ENCODE measurements around the gene DGKI. TPM values are rescaled to one million over a fixed set of nuclear protein-coding genes. Genes with fewer than 3 reads are reported as not detected.

DGKI gene
- total RNA-seq, 4 donors from 2014 or later = 0.64 to 1.2 (median 1.00) TPM; not detected in 1

DNA sequence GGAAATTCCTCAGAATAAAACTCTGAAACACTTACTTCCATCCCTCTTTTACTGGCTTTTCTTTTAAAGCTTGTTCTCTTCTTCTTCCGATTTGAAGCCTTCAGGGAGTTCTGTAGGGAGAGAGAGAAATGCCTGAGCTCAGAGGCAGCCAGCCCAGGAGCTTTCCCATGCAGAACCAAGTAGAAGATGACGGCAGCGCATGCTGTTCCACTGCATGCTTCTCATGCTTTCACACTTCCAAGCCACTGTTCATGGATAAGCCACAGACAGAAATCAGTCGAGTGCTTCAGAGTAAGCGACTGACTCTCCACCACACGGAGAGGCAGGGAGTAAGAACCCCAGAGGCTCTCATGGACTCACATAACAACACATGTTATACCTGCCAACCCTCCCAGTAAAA lies 237.3 kb downstream of the DGKI start:
- no peaks in the 10 kb centered on the region for H3K9me3 ChIP-seq
- WGBS, 2 donors (ENCODE audit: low coverage in 1 of 2) = 83 to 92% methylated on average over 3 to 6 of the region's 6 CpGs
- no peak for TF ChIP-seq POLR2A (IDR thresholded peaks at IDR 0.05)
- TF ChIP-seq EP300 (IDR thresholded peaks at IDR 0.05; ENCODE audit: low read depth) = no peak
- TF ChIP-seq, protein P1, sequence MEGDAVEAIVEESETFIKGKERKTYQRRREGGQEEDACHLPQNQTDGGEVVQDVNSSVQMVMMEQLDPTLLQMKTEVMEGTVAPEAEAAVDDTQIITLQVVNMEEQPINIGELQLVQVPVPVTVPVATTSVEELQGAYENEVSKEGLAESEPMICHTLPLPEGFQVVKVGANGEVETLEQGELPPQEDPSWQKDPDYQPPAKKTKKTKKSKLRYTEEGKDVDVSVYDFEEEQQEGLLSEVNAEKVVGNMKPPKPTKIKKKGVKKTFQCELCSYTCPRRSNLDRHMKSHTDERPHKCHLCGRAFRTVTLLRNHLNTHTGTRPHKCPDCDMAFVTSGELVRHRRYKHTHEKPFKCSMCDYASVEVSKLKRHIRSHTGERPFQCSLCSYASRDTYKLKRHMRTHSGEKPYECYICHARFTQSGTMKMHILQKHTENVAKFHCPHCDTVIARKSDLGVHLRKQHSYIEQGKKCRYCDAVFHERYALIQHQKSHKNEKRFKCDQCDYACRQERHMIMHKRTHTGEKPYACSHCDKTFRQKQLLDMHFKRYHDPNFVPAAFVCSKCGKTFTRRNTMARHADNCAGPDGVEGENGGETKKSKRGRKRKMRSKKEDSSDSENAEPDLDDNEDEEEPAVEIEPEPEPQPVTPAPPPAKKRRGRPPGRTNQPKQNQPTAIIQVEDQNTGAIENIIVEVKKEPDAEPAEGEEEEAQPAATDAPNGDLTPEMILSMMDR (IDR thresholded peaks at IDR 0.05) = no peak
- no peak for TF ChIP-seq POLR2AphosphoS5 (IDR thresholded peaks at IDR 0.05)
- H3K4me1 ChIP-seq = no peaks in the 10 kb centered on the region
- no peak for DNase-seq
- in situ Hi-C loops (cut with MboI; ENCODE audit: low pct_ligation_motif_present in 1 of 4, low pct_unique_long_range_greater_than_20kb in 1 of 4, low sequenced_read_pairs in 3 of 4) = no loop called here
- H3K27me3 ChIP-seq = no peaks in the 10 kb centered on the region
- H3K4me3 ChIP-seq = no peak overlapping the region
- H3K36me3 ChIP-seq = no peaks in the 10 kb centered on the region
- no peak overlapping the region for H3K27ac ChIP-seq
- intact Hi-C loops (cut with DNase I; ENCODE audit: low total_unique reads) = no loop called here

DNA sequence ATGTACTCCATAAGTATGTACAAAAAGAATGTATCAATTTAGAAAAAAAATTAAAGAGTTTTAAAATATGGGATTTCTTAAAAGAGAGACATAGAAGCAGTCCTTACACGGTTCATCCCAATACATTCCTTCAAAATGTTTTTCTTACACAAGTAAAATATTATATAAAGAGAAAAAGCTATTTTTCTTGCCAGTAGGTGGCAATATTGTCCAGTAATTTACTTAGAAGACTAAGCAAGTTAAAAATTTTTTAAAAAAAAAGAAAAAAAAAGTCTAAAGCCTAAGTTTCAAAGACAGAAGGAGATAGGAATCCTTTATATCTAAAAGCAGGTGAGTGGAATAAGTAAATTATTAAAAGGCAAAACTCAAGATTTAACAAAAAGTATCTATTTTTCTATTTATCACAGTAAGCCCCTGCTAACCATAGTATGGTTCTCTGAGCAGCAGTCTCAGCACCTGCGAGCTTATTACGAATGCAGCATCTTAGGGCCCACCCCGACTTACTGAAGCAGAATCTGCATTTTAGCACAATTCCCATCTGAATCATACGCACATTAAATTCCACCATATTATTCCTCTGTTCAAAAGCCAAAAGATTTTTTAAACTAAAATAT lies 240.6 kb downstream of the DGKI start:
- no peak overlapping the region for H3K4me3 ChIP-seq
- WGBS, 2 donors (ENCODE audit: low coverage in 1 of 2) = 57 to 58% methylated on average over 5 of the region's 5 CpGs
- in situ Hi-C loops (cut with MboI; ENCODE audit: low pct_ligation_motif_present in 1 of 4, low pct_unique_long_range_greater_than_20kb in 1 of 4, low sequenced_read_pairs in 3 of 4) (no loop called here), intact Hi-C loops (cut with DNase I; ENCODE audit: low total_unique reads) (no loop called here)
- no peaks in the 10 kb centered on the region for H3K9me3 ChIP-seq
- no peak overlapping the region for H3K27ac ChIP-seq
- TF ChIP-seq, protein P1 (IDR thresholded peaks at IDR 0.05) = peak; percentile 25 to 60 (median 50)
- TF ChIP-seq POLR2A (IDR thresholded peaks at IDR 0.05) (no peak), EP300 (IDR thresholded peaks at IDR 0.05; ENCODE audit: low read depth) (no peak), POLR2AphosphoS5 (IDR thresholded peaks at IDR 0.05) (no peak)
- no peaks in the 10 kb centered on the region for H3K36me3 ChIP-seq
- H3K27me3 ChIP-seq = peaks cover 4% of the 10 kb centered on the region
- H3K4me1 ChIP-seq = no peaks in the 10 kb centered on the region
- DNase-seq = no peak

GRCh38 chr7:137603043-137603442 lies 243.7 kb downstream of the DGKI start:
- intact Hi-C loops (cut with DNase I; ENCODE audit: low total_unique reads) (no loop called here), in situ Hi-C loops (cut with MboI; ENCODE audit: low pct_ligation_motif_present in 1 of 4, low pct_unique_long_range_greater_than_20kb in 1 of 4, low sequenced_read_pairs in 3 of 4) (no loop called here)
- Histone ChIP-seq H3K27me3 (peaks cover 4% of the 10 kb centered on the region), H3K4me1 (no peaks in the 10 kb centered on the region), H3K9me3 (no peaks in the 10 kb centered on the region), H3K36me3 (no peaks in the 10 kb centered on the region), H3K4me3 (no peak overlapping the region), H3K27ac (no peak overlapping the region)
- DNase-seq = no peak
- 44 to 45% methylated on average over 2 of the region's 2 CpGs for WGBS, 2 donors (ENCODE audit: low coverage in 1 of 2)
- TF ChIP-seq POLR2A (IDR thresholded peaks at IDR 0.05) = no peak
- no peak for TF ChIP-seq POLR2AphosphoS5 (IDR thresholded peaks at IDR 0.05)
- TF ChIP-seq, protein P1 (IDR thresholded peaks at IDR 0.05) = no peak
- TF ChIP-seq EP300 (IDR thresholded peaks at IDR 0.05; ENCODE audit: low read depth) = no peak

DNA sequence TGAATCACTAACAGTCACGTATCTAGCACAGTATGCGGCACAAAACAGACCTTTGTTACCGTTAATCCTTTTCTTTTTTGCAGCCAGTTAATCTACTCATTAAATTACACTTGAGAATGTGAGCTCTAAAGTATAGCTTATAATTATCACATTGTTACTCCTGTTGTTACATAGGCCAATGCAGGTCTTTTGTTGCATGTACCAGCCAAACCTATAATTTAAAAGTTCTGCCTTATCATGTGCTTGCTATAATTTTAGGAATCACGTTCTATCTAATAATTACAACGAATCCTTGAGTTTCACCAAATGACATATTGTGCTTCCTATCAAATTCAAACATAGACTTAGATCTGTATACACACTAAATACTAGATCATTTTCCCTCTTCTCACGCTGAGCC lies 245.1 kb downstream of the DGKI start:
- WGBS, 2 donors (ENCODE audit: low coverage in 1 of 2) = 76 to 91% methylated on average over 6 of the region's 6 CpGs
- H3K4me1 ChIP-seq = no peaks in the 10 kb centered on the region
- in situ Hi-C loops (cut with MboI; ENCODE audit: low pct_ligation_motif_present in 1 of 4, low pct_unique_long_range_greater_than_20kb in 1 of 4, low sequenced_read_pairs in 3 of 4) (no loop called here), intact Hi-C loops (cut with DNase I; ENCODE audit: low total_unique reads) (no loop called here)
- H3K36me3 ChIP-seq = no peaks in the 10 kb centered on the region
- no peak overlapping the region for H3K4me3 ChIP-seq
- H3K27ac ChIP-seq = no peak overlapping the region
- peaks cover 4% of the 10 kb centered on the region for H3K27me3 ChIP-seq
- DNase-seq = no peak
- no peaks in the 10 kb centered on the region for H3K9me3 ChIP-seq
- TF ChIP-seq, protein P1 (IDR thresholded peaks at IDR 0.05) = no peak
- TF ChIP-seq EP300 (IDR thresholded peaks at IDR 0.05; ENCODE audit: low read depth) = no peak
- TF ChIP-seq POLR2AphosphoS5 (IDR thresholded peaks at IDR 0.05) = no peak
- TF ChIP-seq POLR2A (IDR thresholded peaks at IDR 0.05) = no peak
